ENCODE data around the gene ADK.
"Not testable (repeated sequence)": the region's sequence is repeated elsewhere in the genome, so short reads cannot be mapped to it uniquely, and the experiment has no call there.

The ADK gene

DNA sequence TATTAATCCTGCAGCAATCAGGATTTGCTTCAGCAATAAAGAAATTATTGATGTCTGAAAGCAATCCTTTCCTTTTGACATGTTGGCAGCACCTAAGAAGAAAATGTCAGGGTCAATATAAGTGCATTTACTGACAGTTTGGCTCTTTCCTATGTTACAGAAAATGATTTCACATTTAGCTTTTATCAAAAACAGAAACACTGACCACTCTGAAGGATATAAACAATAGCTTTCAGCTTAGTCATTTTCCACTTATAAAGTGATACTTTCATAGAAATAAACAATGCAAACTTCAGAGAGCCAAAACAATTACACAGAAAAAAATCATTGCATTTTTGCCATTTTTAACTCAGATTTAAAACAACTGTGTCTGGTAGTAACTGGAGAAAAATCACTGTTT is 349.8 kb downstream of the ADK start:
- no peak for DNase-seq

DNA sequence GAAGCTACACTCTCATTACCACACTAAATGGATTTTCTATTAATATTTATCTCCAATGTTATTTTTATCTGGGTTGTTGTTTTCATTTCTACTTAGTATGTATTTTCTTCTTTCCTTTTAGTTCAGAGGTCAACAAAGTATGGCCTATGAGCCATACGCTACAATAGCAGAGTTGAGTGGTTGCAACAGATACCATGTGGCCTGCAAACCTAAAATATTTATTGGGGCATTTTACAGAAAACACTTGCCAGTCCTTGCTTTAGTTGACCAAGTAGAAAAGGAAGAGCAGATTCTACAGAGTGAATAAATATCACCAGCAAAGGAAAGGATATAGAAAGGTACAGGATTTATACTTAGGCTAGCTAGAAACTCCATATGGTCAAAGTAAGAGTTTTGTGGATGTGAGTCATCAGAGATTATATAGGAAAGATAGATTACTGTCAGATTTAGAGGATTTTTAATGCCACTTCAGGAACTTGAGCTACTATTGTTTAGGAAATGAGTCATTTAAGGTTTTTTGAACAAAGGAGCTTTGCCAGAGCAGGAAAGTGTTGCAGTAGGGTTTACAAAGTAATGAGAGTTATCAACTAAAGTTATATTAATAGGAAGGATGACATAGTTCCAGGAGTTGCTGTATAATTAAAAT is 352.1 kb downstream of the ADK start:
- no peak for DNase-seq

DNA sequence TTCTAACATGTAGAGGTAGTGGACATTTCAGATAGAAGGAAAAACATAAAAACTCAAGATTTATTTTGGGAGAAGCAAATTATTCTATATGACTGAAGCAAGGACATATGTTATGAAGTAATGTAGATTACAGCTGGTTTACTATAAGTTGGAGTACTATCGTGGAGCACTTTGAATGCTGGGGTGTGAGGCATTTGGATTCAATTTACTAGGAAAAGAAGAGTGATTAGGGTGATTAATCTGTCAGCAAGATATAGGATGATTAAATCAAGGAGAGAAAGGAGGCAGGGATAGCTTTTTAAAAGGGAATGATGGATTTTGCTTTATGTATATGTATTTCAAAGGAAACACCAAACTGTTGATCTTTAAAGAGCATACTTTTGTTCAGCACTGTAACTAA is 356.9 kb downstream of the ADK start:
- no peak for DNase-seq

DNA sequence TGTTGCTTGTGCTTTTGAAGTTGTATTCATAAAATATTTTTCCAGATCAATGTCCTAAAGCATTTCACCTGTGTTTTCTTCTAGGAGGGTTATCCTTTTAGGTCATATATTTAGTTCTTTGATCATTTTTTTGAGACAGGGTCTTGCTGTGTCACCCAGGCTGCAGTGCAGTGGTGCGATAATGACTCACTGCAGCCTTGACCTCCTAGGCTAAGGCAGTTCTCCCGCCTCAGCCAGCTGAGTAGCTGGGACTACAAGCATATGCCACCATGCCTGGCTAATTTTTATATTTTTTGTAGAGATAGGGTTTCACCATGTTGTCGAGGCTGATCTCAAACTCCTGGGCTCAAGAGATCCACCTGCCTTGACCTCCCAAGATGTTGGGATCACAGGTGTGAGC is 359.6 kb downstream of the ADK start:
- no peak for DNase-seq

DNA sequence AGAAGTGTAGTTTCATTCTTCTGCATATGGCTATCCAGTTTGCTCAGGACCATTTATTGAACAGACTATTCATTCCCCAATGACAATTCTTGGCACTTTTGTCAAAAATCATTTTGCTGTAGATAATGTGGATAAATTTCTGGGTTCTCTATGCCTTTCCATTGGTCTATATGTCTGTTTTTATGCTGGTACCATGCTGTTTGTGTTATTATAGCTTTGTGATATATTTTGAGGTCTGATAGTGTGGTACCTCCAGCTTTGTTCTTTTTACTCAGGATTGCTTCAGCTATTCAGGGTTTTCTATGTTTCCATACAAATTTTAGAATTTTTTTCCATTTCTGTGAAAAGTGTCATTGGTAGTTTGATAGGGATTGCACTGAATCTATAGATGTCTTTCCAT is 360.0 kb downstream of the ADK start:
- DNase-seq = no peak

DNA sequence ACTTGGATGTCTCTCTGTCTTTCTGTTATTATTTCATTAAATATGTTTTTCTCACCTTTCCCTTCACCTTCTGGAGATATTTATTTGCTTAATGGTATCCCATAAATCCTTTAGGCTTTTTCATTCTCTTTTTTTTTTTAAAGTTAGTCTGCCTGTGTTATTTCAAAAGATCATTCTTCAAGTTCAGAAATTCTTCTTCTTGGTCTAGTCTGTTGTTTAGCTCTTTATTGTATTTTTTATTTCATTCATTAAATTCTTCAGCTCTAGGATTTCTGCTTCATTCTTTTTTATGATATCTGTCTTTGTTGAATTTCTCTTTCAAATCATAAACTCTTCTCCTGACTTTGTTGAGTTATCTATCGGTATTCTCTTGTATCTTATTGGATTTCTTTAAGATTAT is 363.3 kb downstream of the ADK start:
- DNase-seq = no peak

DNA sequence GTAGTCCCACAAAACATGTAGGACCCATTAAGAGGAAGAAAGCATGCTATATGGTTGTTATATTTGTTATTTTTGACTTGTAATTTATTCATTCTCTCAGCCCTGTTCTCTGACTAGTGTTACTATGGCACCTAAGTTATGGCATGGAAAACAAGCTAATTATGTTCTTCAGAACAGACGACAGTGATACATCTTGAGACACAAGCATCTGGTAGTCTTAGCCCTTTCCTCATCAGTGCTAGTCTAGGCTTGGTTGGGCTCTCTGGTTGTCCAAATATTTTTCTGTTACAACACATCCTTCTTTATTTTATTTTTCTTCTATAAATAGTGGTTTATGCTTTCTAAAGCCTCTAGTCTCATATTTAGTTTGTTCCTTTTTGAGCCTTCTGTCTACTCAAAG is 367.0 kb downstream of the ADK start:
- DNase-seq = no peak

DNA sequence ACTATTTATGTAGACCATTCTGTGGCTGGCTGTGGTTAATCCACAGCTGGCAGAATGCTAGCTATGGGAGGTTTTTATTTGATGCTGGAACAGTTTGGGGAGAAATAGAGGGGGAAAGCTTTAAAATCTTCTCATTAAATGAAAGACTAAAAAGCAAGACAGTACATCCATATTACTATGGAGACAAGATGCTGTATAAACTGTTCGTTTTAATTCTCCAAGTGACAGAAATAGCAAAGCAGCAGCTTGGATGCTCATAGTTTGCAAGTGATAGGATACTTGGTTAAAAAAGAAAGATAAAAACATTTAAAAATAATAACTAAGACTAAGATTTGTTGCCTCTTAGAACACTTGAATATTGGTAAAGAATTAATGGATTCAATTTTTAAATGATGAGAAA is 370.5 kb downstream of the ADK start:
- DNase-seq = no peak

DNA sequence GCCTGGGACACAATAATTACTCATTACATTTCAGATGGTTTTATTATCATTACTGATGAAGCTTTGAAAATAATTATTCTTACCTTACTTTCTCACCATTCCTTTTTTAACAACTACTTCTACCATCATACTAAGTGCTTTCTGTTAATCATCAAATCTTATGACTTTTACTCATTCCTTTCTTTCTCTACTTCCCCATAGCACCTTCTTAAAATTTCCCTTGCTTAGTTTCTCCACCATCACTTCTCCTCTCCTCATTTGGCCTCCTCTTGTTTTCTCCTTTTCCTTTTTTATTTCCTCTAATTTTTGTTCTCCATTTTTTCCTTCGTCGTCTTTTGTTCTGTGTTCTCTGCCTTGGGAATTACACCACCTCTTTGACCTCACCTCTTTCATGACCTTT is 372.2 kb downstream of the ADK start:
- DNase-seq = no peak

DNA sequence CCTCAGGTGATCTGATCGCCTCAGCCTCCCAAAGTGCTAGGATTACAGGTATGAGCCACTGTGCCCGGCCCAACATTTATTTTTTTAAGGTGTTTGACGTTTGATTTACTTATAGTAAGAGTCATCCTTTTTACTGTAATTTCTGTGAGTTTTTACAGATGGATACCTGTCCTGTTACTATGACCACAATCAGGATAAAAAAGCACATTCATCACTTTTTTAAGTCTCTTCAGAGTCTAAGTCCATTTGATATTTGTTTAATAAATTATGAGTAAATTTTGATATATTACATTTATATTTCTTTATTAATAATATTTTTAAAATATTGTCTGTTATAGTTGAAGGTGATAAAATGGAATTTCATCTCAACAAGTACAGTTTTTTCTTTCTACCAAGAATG is 374.9 kb downstream of the ADK start:
- no peak for DNase-seq

DNA sequence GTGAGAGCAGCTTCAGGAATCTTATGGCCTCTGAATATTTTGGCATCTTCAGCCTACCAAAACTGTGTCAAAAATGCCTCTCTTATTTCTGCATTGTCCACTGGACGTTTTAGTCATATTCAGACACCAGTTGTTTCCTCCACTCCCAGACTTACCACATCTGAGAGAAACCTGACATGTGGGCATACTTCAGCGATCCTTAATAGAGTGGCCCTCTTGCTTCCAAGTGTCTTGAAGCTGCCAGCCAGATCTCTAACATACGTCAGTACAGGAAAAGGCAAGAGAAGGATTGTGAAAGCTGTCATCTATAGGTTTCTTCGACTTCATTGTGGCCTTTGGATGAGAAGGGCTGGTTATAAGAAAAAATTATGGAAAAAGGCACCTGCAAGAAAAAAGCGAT is 376.6 kb downstream of the ADK start:
- DNase-seq = not testable (repeated sequence)

DNA sequence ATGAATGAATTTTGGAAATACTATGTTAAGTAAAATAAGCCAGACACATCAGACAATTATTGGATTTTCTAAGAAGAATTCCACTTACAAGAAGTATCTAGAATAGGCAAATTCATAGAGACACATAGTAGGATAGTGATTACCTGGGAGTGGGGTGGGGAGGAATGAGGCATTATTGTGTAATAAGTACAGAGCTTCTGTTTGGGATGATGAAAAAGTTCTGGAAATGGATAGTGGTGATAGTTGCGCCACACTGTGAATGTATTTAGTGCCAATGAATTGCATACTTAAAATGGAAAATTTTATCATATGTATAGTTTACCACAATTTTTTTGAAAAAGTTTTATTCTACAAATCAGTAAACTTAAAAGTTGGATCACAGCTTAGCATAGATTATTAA is 378.2 kb downstream of the ADK start:
- no peak for DNase-seq

DNA sequence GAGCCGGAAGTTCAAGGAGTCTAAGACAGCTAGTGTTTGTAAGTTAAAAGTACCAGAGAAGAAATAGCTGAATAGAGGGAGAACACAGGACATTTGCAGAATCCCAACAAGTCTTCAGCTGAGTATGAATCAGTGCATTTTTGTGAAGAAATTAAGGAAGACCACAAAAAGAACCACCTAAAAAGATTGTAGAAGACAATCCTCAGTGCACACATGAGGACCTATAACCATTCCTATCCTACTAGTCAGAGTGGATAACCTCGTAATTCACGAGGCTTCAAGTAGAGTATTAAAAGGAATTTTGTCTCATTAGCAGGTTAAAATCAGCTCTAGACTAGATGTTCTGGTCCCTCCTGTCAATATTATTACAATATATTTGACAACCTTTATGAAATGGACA is 380.0 kb downstream of the ADK start:
- no peak for DNase-seq

DNA sequence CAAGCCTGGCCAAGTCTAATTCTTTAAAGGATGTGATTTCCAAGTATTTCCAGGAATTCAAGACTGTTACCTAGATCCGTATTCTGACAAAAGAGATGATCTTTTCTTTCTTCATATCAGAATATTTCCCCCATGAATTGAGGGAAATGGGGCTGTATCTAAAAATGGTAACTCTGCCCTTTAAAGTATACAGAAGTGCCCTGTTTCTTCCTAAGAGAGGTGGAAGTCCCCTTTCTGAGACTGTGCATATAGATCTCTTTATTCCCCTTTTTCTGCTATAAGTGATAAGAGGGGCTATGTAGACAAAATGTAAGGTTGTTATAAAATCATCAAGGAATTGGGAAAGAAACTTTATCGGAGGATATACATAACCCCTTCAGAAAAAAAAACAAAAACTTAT is 388.3 kb downstream of the ADK start:
- no peak for DNase-seq

DNA sequence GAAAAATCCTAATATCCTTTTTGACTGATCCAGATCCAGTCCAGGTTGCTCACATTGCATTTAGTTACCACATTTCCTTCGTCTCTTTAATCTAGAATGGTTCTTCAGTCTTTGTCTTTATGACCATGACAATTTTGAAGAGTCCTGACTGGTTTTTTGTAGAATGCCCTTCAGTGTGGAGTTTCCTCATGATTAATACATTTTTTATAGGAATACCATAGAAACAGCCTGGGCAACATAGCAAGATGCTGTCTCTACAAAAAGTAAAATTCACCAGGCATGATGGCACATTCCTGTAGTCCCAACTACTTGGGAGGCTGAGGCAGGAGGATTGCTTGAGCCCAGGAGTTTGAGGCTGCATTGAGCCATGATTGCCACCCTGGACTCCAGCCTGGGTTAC is 390.4 kb downstream of the ADK start:
- DNase-seq = no peak

DNA sequence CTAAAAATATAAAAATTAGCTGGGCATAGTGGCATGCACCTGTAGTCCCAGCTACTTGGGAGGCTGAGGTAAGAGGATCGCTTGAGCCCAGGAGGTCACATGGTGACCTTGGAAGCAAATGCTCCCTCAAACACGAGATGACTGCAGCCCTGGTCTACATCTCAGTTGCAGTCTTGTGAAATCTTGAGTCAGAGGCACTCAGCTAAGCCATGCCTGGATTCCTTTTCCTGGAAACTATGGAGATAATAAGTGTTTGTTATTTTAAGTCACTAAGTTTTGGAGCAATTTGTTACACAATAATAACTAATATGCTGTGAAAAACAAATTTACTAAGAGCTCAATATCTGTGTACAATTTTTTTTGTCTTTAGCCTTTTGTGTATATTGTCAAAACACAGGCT is 391.1 kb downstream of the ADK start:
- DNase-seq = no peak

DNA sequence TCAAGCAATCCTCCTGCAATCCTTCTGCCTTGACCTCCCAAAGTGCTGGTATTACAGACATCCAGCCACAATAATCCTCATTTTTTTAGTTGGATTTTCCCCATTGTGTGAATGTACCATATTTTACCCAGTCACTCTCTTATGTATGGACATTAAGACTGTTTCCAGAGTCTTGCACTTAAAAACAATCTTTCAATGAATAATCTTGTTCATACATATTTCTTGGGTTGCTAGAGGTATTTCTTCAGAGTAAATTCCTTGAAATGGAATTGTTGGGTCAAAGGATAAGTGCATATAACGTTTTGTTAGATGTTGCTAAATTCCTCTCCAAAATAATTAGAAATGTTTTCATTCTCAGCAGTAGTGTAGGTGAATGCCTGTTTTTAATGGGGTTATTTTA is 392.3 kb downstream of the ADK start:
- DNase-seq = no peak

DNA sequence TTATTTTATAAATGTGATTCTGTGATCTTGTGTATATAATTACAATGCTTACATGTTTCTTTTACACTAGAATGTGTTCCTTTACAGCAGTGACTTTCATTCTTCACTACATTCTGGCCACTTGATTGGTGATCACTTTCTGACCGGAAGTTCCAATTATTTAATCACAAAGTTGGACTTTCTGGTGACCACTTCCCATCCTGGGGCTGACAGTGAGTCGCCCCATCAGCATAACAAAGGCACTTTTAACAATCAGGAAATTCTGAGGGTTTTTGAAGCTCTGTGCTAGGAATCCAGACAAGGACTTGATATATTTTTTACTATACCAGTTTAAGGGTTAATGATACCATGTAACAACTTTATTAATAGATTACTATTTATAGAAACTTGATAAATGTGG is 393.1 kb downstream of the ADK start:
- DNase-seq = no peak

DNA sequence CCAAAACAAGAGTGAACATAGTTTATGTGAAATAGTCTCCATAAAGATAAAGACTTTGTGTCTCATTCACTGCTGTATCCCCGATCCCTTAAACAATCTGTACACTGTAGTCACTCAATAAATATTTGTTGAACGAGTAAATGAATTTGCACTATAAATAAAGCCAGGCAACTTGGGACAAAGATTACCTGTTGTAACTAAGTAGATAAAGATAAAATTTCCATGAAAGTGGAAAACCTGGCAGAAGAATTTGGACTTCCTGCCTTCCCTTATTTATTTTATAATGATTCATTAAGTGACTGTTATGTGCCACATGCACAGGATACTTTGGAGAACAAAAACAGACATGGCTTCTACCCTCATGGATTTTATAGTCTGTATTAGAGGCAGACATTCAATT is 397.7 kb downstream of the ADK start:
- no peak for DNase-seq

DNA sequence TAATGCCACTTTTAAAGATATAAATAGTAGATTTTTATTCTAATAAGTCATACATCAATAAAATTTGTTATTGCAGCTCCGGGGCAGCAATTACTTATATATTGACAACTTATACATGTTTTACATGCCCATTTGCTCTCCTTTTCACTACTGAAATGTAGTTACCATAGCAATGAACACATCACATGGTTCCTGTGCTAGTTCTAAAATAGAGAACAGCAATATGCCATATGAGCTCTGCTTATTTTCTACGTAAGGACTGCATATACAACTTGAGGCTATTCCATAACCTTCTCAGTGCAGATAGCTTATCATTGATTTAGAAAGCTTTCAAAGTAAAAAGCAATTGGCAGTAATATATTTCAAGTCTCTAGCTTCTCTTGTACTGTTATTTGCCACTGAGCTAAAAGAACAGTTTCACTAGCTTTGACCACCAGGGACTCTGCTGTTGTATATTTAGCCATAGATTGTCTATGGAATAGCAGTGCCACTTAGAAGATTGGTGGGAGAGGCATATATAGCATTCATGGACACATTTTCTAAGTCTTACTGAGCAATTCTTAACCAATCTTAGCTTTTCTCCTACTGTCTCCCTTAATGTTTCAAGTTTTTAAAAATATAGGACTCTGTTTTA is 405.2 kb downstream of the ADK start:
- no peak for DNase-seq

DNA sequence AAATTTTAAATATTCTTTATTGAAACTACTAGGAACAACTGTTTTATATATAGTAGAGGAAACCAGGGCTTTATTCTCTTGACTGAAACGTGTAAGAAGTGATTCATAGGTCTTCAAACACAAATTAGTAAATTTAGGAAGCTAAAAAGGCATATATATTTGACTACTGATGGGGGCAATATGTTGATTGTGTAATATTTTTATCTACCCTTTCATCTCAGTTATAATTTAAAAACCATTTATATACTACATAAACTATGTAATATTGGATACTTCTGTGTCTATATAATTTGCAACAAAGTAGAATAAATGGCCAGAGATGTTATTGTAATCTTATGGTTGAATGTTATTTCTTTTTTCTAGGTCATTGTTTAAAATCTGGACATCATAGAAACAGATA is 406.1 kb downstream of the ADK start:
- DNase-seq = no peak

DNA sequence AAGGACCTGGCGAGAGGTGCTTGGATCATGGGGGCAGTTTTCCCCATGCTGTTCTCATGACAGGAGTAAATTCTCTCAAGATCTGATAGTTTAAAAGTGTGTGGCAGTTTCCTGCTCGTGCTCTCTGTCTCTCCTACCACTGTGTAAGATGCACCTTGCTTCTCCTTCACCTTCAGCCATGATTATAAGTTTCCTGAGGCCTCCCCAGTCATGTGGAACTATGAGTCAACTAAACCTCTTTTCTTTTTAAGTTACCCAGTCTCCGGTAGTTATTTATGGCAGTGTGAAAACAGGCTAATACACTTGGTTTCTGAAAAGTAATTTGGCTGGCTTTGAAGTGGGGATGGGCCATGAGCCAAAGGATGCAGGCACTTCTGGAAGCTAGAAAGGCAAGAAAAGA is 407.4 kb downstream of the ADK start:
- DNase-seq = no peak

DNA sequence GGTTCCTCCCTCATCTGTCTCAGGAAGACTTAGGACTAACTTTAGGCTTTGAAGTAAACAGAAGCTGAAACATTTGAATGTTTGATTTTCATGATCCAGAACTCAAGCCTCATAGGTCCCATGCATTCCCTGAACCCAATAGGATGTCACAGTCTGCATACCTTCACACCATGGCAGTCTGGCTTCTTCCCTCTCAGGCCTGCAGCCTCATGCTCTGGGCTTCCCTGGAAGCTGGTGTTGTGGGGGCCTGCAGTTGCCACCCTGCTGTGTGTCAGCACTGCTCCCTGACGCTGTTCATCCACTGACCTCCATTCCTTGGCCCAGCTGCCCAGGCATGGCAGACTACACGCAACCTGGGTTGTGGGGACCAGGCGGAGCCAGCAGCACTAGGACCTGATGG is 407.9 kb downstream of the ADK start:
- DNase-seq = no peak

DNA sequence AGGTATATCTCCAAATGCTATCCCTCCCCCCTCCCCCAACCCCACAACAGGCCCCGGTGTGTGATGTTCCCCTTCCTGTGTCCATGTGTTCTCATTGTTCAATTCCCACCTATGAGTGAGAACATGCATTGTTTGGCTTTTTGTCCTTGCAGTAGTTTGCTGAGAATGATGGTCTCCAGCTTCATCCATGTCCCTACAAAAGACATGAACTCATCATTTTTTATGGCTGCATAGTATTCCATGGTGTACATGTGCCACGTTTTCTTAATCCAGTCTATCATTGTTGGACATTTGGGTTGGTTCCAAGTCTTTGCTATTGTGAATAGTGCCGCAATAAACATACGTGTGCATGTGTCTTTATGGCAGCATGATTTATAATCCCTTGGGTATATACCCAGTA is 417.9 kb downstream of the ADK start:
- DNase-seq = not testable (repeated sequence)

DNA sequence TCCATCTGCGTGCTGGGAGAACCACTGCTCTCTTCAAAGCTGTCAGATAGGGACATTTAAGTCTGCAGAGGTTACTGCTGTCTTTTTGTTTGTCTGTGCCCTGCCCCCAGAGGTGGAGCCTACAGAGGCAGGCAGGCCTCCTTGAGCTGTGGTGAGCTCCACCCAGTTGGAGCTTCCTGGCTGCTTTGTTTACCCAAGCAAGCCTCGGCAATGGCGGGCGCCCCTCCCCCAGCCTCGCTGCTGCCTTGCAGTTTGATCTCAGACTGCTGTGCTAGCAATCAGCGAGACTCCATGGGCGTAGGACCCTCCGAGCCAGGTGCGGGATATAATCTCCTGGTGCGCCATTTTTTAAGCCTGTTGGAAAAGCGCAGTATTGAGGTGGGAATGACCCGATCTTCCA is 422.5 kb downstream of the ADK start:
- not testable (repeated sequence) for DNase-seq
